HG03571 (cell line): ENCODE measurements around the gene MAP2K6.
A peak's percentile ranks its signal among the peaks of the same experiment; 100 is the strongest.

Source experiments
- ATAC-seq: cut with Tn5 transposase; IDR thresholded peaks from one replicate; pipeline ENCODE4 v1.9.1; 2021; ENCODE audit not compliant: unreplicated experiment

MAP2K6 gene

DNA sequence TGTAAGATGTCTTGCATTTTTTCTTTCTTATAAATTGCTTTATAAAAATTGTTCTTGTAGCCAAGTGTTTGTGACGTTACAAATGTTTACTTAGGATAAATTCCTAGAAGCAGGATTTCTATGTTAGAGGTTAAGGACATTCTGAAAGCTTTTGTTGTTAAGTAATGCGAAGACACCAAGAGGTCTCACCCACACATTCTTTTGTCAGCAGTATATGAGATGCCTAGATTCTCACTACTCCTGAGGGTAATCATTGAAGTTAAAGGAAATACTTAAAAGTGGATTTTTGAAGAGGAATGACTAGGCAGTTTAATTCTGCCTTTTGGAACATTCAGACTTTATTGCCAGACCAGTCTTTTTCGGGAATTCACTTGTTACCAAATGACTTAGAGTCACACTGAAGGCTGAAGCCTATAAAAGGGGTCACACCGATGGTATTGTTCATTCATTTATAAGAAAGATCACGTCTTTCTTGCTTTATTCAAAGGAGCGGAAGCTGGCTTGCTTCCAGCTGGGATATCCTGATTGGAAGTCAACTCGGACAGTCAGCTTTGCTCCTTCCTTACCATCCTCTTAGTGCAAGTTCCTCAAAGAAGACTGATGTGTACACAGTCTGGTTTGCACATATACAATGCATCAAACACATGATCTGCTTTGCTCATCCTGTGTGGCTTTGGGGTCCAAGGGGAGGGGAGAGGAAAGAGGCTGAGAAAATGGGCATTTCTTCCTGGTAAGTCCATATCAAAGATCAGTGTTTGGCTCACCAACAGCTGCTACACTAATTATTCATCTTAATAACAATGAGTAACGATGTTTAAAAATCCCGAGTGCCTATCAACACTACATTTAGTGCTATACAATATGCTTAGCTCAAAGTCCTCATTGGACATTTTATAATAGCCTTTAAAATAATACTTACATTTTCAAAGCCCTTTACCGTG lies 160.0 kb downstream of the MAP2K6 start:
- ATAC-seq: no peak

DNA sequence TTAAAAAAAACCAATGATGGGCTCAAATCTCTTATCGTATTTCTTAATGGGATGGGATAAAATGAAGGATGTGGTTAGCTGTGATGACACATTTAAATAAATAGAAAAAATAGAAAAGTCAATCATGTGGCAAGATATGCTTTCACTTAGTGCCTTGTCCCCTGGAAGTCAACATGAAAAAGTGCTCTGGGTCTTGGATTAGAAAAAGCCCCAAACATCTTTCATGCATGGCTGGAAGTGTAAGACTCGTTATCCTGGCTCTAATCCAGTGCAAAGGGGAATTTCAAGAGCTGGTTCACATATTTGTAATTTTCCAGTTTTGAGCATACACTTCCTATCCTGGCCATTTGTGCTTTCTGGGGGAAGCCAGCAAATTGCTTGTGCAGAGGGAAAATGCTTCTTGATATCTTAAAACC lies 160.9 kb downstream of the MAP2K6 start:
- no peak for ATAC-seq

DNA sequence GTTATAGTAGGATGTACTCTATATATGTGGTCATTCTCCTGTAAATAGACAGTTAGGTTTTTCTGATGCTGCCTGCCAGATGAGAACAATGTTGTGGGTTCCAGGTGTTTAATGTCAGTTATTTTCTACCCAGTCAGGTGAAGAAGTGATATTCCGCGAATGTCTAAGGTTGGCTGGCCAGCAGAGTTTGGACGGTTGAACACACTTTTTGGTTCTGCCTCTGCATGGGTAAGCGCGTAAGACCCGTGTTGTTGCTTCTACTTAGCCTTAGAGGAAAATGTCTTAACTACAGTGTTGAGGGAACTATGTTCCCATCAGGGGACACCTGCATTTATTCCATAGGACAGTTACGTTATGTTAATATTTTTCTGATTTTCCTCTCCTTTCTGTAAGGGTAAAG lies 162.6 kb downstream of the MAP2K6 start:
- no peak for ATAC-seq

DNA sequence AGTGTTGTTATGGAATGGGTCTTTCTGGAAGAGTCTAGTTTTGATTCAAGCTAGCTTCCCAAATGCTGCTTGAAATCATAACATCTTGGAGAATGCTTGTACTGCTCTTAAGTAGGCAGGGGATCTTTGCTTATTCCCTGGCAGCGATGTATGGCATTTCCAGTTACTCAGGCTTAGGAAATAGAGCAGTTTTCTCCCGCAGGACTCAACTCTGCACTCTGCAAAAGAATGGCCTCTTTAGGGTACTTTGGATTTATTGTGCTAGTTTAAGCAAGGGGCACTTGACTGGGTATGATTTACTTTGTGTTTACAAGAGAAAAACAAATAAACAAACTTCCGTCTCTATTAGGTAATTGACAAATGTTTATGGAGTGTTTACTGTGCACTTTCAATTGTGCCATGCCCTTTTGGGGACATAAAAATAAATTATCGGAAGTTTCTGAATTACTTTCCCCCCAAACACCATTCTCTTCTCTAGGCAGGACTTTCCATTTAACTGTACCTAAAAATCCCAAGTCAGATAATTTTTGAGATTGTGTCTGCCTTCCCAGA lies 164.0 kb downstream of the MAP2K6 start:
- no peak for ATAC-seq

DNA sequence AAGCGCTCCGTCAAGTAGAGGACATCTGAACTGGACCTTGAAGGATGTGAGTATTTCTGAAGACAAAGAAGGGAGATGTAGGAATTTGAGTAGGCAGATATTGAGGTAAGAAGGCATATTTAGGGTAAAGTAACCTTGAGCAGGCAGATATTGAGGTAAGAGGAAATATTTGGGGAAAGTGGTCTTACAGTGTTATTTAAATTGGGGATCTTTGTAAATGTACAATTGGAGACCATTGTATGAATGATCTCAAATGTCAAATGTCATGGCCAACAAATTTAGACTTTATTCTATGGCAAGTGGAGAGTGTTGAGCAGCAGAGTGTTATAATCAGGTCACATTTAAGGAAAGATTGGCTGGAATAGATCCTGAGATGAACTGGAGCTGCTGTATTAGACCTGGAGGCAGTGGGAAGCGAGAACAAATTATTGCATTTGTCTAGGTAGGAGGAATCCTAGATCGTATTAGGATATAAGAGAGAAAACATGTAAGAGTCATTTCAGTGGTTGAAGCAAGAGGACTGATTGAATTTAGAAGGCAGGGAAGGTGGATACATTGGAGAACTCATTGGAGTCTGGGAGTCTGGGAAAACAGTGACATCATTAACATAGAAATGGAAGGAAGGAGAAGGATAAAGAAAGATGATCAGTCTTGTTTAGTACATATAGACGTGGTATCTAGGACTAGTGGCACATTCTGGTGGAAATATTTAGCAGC lies 165.6 kb downstream of the MAP2K6 start:
- no peak for ATAC-seq

DNA sequence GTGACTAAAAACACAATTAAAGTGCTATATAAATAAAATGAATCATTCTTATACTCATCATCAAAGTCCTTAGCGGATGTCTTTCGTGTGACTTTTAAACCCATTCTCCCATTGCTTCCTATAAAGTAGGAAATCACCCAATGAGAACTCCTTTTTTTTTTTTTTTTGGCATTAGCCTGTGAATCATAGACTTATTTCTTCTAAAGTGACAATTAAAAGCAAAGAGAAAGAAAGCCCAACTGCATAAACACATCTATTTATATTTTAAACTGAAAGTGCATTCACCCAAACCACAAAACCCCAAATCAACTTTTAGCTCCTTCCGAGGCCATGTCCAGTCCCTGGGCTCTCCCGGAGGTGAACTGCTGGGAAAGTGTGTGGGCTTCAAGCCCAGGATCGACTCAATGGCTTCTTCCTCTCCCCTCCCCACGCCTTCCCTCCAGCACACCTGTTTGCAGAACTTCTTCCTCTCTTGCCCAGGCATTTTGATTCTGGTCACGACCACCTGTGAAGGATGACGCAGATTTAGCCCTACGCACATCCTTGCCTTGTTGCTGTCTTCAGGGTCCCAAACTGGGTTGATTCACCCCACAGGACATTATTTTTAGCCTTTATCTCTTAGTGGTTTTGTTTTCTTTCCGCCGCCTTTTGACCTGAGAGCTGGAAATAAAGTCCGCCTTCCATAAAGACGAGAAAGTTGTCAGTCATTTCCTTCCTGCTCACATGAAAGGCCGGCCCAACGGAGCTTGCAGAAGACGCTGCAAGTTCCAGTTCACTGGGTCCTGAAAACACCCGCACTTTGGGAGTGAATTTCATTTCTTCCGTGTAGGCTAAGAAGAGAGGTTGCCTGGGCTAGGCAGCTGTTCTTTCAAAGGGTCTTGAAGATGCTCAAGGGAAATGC lies 166.8 kb downstream of the MAP2K6 start:
- peak; percentile 78 for ATAC-seq

DNA sequence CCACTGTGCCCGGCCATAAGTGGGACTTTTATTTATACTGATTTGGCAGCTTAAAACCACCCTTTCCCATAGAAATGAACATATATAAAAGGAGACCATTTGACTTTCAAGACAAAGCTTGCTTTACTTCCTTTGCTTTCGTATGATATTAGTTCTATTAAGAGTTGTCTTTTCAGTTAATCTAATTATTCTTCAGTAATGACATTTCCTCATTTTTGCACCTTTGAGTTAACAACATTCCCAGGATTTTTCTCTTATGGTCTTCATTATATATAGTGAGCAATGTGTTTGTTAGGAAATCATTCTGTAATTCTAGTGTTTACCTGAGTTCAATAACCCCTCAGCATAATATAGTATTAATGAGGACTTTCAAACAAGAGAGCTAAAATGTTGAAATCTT lies 173.8 kb downstream of the MAP2K6 start:
- no peak for ATAC-seq

DNA sequence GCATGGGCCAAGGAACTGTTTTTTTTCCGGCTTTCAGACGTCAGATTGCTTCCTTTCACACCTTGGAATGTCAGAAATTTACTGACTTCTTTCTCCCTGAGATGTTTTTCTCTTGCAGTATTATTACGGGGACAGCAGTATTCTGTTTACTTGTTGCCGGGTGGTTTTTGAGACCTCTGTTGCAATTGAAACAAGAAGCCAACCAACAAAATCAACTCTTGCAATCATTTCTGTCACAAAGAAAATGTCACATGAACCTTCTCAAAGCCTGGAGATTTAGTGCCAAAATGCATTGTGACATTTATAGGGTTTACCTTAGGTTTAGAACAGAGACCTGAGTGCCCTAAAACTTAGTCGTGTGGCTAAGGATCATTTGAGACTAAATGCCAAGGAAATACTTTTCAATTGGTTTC lies 174.3 kb downstream of the MAP2K6 start:
- ATAC-seq: no peak

DNA sequence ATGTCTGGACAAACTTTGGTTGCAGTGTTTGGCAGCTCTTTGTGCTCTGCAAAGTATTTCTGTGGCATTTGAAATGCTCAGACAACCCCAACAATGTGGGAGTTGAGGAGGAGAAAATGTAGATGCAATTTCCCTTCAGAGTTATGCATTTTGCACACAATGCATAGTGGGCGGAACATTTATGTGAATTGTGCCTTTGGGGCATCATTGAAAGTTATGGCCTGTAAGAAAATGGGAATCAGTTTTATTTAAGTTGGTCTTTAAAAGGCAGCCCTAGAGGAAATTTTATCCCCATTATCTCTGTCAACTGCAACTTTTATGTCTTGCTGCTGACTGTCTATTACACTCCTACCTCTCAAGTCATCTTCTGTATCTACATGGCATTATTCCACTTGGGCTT lies 176.2 kb downstream of the MAP2K6 start:
- ATAC-seq: no peak

DNA sequence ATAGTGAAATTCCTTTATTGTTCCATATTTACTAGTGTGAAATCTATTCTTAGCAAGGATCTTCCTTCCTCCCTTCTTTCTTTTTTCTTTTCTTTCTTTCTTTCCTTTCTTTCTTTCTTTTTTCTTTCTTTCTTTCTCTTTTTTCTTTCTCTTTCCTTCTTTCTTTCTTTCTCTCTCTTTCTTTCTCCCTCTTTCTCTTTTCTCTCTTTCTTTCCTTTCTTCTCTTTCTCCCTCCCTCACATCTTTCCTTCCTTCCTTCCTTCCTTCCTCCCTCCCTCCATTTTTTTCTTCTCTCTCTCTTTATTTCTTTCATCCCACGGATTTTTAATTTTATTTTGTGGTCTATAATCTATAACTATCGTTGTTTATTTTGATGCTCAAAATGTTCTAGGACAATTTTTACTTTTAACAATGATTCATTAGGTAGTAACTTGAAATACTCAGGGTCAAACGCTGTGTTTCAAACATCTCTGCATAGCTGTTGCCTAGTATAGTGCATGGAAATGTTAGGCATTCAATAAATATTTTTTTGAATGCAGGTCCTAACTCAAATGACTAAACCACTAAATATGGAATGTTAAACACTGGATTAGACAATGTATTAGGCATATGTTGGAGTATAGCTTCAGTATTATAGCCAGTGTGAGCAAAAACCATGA lies 178.3 kb downstream of the MAP2K6 start:
- ATAC-seq: no peak

DNA sequence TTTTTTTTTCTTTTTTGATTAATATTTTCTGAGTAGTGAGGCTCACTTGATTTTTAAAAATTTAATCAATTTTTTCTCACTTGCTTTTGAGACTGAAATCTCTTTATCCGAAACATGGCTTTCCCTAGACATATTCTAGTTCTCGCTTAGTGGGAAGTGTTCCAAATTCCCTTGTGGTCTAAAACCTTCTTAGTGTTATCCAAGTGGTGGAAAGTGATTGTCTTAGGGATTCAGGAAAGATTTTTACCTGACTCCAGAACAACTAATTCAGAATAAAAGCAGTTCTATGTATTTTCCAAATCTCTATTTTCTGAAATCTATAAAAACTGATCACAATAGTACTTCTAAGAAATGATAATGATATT lies 178.8 kb downstream of the MAP2K6 start:
- ATAC-seq: no peak

DNA sequence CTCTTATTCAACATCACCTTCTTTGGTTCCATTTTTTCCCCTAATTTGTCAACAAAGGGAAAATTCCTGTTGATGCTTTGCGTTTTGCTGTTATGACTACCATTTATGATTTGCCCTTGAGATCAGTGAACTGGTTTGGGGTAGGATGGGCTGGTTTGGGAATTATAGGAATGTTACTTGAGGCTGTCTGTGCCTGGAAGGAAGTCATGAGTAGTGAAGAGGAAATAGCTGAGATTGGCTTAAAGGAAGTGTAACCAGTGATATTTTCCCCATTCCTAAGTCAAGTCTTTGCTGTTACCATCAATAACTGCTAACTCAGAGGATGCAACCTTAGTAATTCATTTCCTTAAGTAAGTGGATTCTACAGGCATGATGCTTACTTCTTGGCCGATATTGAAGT lies 179.2 kb downstream of the MAP2K6 start:
- no peak for ATAC-seq

DNA sequence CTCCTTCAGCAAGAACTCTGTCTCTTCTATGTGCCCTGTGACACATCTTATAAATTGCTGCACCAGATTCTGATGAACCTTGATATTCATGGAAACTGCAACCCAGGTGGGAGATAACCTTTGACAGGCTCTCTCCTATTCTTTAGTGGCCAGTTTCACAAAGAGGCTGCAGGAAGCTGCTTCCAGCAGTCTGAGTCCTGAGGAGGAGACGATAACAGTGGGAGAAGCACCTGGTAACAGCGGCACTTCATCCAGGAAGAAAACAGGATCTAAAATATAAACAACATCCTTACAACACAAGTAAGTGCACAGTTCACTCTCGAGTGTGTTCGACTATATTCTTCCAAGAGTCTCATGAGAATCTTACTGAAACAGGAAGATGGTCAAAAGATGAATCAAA lies 180.1 kb downstream of the MAP2K6 start:
- no peak for ATAC-seq

DNA sequence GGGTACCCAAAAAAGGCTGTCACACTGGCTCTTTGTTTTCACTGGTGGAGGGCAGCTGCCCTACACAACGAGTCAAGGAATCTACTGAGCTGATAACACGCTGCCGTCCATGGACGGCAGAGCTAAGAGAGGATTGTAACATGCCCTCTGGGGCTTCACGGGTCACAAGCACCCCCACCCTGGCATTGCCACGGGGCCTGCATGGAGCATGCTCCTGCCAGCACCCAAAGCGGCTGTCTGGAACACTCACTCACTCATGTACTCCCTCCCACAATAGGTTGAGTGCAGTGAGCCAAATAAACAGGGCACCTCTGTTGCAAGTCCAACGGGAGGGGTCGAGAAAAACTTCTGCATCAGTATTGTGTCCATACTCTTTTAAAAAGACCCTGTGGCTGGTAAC lies 181.6 kb downstream of the MAP2K6 start:
- no peak for ATAC-seq

DNA sequence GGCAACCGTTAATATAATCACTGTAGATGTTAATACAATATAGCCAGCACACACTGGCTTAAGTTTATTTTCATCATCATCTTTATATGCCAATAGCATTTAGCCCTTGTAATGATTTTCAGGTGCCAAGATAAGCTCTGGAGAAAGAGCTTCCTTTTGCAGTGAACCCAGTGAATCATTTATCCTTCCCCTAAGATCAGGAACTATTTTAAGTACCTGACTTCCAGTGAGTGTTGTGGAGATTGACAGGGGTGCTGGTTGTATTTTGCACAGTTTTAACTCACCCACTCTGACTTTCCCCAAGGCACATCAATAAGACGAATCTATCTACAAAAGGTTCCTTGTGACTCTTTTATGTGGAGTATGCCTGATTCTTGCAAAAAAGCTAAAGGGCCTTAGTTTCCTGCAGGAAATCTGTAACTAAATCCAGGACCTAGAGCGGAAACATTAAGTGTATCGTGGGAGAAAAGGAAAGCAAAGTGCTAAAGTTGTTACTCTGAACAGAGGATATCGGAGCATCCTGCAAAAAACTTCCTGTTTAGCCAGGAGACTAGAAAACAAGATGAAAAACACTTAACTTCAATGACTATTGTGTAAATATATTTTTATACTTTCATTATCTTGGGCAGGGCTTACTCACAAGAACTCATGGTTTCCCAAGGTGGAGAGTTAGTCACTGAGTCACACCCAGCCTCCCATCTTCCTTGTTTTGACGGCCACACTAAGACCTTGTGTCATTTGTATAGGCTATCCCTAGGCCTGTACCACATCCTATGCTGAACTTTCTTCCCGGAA lies 183.6 kb downstream of the MAP2K6 start:
- ATAC-seq: no peak

DNA sequence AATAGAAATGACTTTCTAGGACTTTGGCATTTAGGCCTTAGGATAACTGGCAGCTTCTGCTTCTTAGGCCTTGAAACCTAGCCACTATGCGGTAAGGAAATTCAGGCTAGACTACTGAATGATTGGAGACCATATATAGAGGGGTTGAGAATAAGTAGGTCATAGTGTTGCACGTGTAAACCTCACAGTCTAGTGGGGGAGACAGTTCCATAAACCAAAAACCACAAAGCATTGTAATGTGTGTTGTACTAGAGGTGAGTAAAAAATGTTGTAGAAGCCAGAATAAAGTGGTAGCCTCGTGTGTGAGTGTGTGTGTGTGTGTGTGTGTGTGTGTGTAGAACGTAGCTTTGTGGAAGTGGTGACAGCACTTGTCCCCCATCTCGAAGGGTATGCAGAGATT lies 188.5 kb downstream of the MAP2K6 start:
- no peak for ATAC-seq
